ENCODE measurements around the gene DMPK.
"Not testable (repeated sequence)": the region's sequence is repeated elsewhere in the genome, so short reads cannot be mapped to it uniquely, and the experiment has no call there.

DMPK gene

DNA sequence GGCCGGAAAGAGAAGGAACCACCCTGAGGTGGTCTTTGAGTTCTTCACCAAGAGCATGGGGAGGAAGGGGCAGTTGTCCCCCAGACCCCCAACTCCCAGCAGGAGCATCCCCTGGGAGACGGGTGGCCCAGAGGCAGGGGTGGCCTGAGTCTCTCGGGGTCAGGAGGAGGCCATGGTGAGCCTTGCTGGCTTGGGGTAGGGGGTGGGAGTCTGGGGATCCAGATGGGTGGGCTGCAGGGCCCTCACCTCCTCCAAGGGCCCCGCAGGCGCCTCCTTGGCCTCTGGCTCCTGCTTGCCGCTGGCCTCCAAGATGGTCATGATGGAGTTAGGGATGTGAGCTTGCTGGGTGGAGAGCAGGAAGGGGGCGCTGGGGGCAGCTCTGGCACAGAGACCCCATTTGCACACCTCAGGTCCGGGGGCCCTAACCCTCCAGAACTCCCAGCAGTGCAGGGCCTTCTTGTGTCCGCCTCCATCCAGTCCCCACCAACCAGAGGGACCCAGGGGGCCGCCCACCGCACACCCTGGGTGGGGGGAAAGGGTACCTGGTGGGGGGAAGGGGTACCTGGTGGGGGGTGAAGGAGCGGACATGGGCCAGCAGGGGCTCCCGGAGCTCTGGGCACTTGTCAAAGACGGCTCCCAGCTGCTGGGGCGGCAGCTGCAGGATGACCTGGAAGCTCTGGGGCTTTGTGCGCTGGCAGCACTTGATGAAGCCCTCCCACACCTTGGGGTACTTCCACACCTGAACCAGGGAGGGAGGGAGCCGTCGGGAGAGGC, 34.1 kb upstream of the DMPK start:
- DNase-seq (ENCODE audit: low read depth, low spot score) = no peak
- no peak overlapping the region for H3K27ac ChIP-seq

DNA sequence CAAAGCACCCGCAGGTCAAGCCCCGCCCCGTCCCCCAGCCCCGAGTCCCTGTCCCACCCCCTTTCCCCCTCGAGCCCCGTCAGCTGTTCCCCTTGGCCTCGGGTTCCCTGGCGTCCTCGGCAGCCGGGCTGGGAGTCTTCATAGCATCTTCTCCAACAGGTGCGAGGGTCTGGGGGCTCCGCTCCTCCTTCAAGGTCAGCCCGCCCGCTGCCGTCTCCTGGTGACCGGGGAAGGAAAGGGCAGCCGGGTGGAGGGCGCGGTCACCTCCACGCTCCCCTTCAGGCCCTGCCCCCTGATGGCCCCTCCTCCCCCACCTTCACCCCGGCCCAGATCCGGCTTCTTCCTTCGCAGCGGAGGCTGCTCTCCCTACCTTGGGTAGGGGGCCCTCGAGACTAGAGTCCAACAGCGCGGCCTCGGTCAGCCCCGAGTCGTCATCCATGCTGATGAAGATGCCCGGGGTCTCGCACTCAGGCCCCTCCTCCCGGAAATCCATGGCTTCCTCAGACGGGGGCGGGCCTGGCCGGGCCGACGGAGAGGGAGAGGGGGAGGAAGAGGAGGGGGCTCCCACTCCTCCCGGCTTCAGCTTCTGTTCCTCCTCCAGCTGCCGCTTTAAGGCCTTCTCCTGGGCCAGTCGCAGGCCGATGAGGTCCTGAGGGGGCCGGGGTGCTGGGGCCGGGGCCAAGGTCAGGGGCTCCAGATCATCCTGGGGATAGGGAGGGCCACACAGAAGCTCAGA, 33.4 kb upstream of the DMPK start:
- H3K27ac ChIP-seq = no peak overlapping the region

DNA sequence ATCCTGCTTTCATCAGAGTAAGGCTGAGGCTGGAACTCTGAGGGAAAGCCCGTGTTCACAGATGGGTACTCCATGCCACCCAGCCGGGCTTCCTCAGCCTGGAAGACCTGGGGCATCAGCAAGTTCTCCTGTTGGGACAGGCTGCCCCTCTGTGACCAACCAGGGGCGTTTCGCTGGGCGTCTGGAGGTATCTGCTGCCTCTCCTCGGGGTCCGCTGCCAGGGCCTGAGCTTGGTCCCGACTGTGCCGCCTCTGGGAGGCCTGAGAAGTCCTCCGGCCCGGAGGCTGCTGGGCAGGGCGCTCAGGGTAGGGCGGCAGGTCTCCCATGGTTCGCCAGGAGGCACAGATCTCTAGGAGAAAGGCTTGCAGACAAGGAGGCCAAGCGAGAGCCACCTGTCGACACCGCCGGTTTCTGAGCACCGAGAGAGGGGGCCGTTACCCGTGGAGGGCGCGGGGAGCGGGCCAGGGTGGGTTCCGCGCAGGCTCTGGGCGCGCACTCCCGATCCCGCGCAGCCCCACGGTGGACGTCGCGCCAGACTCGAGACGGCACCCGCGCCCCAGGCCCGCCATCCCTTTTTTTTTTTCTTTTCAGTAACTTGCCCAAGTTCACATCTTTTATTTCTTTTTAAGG, 32.7 kb upstream of the DMPK start, which contains the start of gene RSPH6A:
Gene RSPH6A (minus strand): TSS at position 458 of the 630 bp plus-strand sequence. CDS start 132 bp downstream, at position 326.
- H3K27ac ChIP-seq = peak within 1 kb of the TSS; percentile 46
- DNase-seq (ENCODE audit: low read depth, low spot score) = no peak

More for the DNA sequence above, 33.4 kb upstream of the DMPK start:
- no peak for DNase-seq (ENCODE audit: low read depth, low spot score)

DNA sequence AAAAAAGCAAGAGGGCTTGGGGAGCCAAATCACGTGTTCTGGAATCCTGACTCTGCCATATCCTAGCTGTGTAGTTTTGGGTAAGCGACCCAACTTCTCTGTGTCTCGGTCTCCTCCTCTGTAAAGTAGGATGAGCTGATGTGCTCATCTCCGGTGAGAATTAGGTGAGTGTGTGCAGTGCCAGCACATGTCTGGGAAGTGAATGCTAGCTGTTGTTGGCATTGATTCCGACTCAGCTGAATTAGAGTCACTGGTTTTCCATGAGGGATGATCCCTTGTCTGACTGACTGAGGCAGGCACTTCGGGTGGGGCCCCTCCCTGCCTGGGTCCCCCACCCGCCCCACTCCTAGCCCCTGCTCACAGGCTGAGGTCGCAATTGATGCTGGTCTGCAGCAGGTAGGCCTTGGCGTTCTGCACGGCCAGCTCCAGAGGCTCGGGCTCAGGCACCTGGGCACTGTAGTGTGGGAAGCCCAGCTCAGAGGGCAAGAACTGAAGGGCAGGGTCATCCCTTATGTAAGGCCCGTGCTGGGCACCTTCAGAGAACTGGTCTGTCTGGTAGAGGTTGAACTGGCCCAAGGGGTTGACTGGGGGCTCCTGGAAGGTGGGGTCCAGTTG, 32.0 kb upstream of the DMPK start:
- no peak for DNase-seq (ENCODE audit: low read depth, low spot score)
- H3K27ac ChIP-seq = peak overlapping the region; percentile 46

GRCh38 chr19:45812297-45812696, 30.0 kb upstream of the DMPK start:
- no peak for DNase-seq (ENCODE audit: low read depth, low spot score)
- H3K27ac ChIP-seq = peak overlapping the region; percentile 22

DNA sequence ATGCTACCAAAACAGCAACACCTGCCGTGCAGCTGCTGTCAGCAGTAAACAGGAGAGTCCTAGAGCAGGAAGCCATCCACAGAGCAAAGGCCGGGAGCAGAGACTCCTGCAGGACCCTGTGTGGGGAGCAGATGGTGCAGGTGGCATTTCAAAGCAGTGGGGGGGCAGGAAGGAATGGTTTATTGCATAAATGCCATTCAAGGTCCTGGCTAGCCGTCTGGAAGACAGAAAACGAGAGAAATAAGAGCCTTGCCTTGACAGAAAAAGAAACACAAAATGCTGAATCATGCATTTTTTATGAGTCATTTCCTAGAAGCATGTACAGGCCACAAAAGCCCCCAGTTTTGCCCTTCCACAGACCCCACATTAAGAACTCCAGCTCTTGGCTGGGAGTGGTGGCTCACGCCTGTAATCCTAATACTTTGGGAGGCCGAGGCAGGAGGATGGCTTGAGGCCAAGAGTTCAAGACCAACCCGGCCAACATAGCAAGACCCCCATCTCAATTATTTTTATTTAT, 27.4 kb upstream of the DMPK start:
- peak overlapping the region; percentile 60 for H3K27ac ChIP-seq
- DNase-seq (ENCODE audit: low read depth, low spot score) = no peak

DNA sequence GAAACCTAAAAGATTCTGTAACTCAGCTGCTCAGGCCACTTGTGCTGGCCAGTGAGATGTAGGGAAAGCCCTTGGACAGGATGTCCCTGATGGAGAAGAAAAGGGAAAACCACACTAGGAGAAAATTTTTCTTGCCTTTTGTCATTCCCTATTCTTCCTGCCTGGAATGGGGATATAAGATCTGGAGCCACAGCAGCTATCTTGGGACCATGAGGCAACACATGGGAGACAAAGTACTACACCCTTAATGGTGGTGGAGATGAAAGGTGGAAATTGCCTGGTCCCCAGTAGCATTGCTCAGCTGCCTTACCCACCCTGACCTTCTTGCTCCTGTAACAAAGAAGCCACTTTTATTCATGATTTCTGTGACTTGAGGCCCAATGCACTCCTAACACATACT, 23.4 kb upstream of the DMPK start:
- no peak for DNase-seq (ENCODE audit: low read depth, low spot score)
- H3K27ac ChIP-seq = no peak overlapping the region

DNA sequence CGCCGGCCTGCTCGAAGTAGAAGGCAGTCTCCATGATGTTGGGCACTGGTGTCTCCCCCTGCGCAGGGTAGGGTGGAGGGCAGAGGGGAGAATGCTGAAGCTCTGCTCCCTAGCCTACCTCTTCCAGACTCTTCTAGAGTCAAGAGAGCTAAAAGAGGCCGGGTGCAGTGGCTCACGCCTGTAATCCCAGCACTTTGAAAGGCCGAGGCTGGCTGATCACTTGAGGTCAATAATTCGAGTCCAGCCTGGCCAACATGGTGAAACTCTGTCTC, 22.6 kb upstream of the DMPK start:
- H3K27ac ChIP-seq = no peak overlapping the region
- no peak for DNase-seq (ENCODE audit: low read depth, low spot score)

DNA sequence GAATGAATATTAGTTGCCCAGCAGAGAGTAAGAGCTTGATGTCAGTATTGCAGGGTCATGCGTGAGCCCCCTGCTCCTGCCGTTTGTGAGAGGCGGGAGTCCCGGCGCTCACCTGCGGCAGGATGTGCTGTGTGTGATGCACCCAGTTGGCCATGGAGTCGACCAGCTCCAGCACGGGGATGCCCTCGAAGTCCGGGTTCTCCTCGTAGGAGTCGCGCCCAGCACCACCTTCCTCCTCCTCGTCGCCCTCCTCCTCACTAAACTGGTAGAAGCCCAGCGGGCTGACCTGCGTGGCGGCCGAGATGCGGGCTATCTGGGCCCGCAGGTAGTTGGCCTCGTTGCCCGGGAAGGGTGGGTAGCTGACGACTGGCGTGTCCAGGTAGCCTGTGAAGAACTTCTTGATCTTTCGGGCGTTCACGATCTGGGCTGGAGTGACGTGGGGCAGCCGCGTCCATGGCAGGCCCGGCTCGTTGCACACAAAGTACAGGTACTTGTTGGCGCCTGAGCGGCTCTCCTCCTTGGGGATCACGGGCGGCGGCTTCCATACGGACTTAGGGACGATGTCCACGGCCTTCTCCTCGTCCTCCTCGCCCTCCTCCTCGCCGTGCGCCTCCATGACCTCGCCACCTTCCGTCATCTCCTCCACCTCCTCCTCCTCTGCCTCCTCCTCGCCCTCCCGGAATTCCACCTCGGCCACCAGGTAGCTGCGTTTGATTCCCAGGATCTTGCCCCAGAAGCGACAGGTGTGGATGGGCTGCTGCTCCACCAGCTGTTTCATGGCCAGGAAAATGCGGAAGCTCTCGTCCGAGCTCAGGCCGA, 22.1 kb upstream of the DMPK start:
- DNase-seq (ENCODE audit: low read depth, low spot score) = no peak
- H3K27ac ChIP-seq = no peak overlapping the region

DNA sequence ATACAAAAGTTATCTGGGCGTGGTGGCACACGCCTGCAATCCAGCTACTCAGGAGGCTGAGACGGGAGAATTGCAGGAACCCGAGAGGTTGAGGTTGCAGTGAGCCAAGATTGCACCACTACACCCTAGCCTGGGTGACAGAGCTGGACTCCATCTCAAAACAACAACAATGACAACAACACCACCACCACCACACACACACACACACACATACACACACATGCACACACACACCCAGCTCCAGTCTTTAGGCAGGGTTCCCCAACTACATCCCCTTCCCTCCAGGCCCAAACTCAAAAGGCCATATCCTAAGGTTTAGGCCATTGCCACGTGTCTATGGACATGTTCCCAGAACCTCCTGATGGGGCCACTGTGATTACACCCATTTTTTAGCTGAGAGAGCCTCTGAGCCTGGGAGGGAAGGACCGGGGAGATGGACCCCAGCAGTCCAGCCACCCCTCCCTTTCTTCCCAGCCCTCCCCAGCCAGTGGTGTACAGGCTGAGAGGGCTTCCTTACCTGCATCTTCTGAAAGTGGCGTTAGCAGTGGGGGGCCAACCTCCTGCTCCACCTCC, 19.4 kb upstream of the DMPK start:
- no peak for DNase-seq (ENCODE audit: low read depth, low spot score)
- no peak overlapping the region for H3K27ac ChIP-seq

DNA sequence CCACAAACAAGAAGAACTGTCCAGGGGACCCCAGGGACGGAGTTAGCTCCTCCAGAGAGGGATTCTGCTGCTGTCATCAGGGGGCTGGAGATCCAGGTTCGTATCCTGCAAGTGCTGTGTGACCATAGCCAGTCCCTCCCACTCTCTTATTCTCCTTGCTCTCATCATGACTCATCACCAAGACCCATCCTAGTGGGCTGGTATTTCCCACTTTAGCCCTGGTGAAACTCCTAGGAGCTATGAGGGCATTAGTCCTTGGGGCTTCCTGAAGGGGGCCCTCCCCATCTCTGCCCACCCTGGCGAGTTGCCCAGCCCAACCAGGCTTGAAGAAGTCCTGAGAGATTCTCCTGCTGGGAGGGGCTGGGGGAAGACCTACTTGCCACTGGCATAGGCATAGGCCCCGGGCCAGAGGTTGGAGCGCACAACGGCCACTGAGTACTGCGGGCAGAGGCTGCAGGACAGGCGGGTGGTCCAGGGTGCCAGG, 17.8 kb upstream of the DMPK start:
- H3K27ac ChIP-seq = no peak overlapping the region
- no peak for DNase-seq (ENCODE audit: low read depth, low spot score)

DNA sequence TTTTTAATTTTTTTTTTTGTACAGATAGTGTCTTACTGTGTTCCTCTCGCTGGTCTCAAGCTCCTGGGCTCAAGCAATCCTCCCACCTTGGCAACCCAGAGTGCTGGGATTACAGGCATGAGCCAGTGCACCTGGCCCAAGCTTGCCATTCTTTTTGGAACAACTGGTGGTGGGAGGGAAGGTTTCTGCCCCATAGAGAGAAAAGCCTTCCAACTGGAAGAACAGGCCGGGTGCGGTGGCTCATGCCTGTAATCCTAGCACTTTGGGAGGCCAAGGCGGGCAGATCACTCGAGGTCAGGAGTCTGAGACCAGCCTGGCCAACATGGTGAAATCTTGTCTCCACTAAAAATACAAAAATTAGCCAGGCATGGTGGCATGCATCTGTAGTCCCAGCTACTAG, 17.3 kb upstream of the DMPK start:
- not testable (repeated sequence) for H3K27ac ChIP-seq; DNase-seq (ENCODE audit: low read depth, low spot score)

DNA sequence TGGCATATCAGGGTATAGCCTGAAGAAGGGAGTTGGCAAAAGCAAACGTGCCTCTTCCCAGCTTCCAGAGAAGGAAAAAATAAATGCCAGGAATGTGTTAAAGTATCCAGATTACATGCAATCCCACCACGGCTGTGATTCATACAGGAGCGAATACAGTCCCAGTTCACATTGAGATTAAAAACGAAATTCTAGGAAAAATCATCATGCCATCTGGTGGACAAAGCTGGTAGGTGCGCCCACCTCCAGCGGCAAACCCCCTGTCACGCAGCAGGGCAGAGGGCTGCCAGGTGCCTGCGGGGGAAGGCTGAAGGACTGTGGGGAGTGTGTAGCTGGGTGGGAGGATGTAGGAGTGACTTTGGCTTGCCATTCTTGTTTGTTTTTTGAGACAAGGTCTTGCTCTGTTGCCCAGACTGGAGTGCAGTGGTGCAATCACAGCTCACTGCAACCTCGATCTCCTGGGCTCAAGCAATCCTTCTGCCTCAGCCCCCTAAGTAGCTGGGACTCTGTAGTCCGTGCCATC, 16.8 kb upstream of the DMPK start:
- DNase-seq (ENCODE audit: low read depth, low spot score) = no peak

GRCh38 chr19:45794627-45795026, 12.3 kb upstream of the DMPK start:
- no peak for DNase-seq (ENCODE audit: low read depth, low spot score)
- no peak overlapping the region for H3K27ac ChIP-seq

More for the DNA sequence above, 16.8 kb upstream of the DMPK start:
- no peak overlapping the region for H3K27ac ChIP-seq

DNA sequence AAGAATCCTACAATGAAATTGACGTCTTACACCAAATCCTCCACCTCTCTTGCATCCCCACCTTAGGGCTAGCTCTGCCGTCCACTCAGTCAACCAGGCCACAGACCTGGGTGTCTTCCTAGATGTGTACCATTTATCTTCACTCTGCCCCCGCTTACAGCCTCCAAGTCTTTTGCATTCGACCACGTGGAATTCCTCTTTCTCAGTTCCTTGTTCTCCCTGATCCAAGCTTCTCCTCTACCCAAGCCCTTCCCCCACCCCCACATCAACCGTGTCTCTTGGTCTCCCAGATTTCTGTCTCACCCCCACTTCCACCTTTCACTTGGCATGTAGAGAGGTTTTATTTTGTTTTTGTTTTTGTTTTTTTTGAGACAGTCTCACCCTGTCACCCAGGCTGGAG, 11.6 kb upstream of the DMPK start:
- no peak for DNase-seq (ENCODE audit: low read depth, low spot score)
- no peak overlapping the region for H3K27ac ChIP-seq

- no peak for DNase-seq (ENCODE audit: low read depth, low spot score)
- no peak overlapping the region for H3K27ac ChIP-seq
Observed at GRCh38 chr19:45793178-45793564, 10.9 kb upstream of the DMPK start.

- peak; percentile 83 for DNase-seq (ENCODE audit: low read depth, low spot score)
- H3K27ac ChIP-seq = peak within 1 kb of the TSS; percentile 39
Observed at GRCh38 chr19:45792470-45793177, 10.3 kb upstream of the DMPK start, which contains the start of gene DMWD. TSS of gene DMWD (minus strand) at chr19:45792845. CDS start at chr19:45792756, 89 bp downstream.

DNA sequence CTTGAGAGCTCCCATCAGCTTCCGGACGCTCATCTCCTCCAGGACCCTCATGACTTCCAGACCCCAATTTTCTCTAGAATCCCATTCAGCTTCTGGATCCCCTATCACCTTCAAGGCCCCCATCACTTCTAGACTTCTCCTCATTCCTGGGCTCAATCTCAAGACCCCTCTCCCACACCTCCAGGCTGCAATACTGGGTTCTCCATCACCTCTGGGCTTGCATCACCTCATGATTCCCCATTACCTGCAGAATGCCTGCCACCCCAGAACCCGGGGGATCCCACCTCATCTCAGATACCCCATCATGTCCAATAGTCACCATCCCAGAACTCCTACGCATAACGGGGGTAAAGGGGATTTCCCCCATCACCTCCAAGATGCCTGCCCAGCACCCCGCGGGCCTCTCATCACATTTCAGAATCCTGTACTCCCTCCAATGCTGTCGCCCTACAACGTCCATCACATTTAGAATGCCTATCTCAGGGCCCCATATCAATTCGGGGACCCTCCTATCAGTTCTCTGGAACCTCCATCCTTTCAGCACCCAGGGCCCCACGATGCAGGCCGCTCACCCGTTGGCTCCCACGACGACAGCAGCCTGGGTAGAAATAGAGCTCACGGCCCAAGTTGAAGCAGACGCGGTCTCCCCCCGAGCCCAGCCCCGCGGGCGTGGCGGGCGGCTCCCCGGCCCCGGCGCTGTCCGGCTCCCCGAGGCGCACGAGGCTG, 9.6 kb upstream of the DMPK start:
- H3K27ac ChIP-seq = peak overlapping the region; percentile 39
- DNase-seq (ENCODE audit: low read depth, low spot score) = no peak

Data from epithelial cell of prostate (primary cell).